Dermis blood vessel endothelial cell (primary cell): ENCODE results near the gene OR5D16. TPM values are rescaled to one million over a fixed set of nuclear protein-coding genes. Genes with fewer than 3 reads are reported as not detected.
"Not testable (repeated sequence)": the region's sequence is repeated elsewhere in the genome, so short reads cannot be mapped to it uniquely, and the experiment has no call there.

Experiments
- DNase-seq: peaks from one replicate; pipeline ENCODE4 v3.0.0; 2010
- total RNA-seq: library from RNA; depleted of rRNA; stranded (reverse); fragments of >200 nt; gene quantifications from 2 replicates; pipeline ENCODE4 v1.2.3, GENCODE V29; 2014

OR5D16 gene
- not detected in 2 replicates for total RNA-seq

- DNase-seq = no peak
Observed at GRCh38 chr11:55838452-55838851, at the start of gene OR5D16. OR5D16 (plus strand) TSS chr11:55838752; CDS start chr11:55838752, 0 bp downstream.

DNA sequence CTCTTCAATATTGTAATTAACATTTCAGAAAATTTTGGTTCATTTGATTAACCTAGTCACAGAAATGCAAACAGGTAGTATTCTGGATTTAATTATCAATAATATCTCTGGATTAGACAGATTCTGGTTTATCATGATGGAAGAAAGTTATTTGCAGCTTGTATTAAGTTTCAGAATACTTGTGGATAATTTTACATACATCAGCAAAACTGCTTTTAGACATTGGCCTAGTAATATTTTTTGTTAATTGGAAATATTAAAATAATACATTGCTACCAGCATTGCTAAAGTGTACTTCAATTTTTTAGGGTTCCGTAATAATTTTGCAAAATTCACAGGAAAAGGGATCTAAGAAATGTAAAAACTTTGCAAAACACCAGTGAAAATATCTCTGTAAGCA is 46.9 kb upstream of the OR5D16 start:
- no peak for DNase-seq

GRCh38 chr11:55793321-55793720 is 45.2 kb upstream of the OR5D16 start:
- DNase-seq = no peak

GRCh38 chr11:55795256-55795655 is 43.3 kb upstream of the OR5D16 start, which contains the start of gene OR5D14:
OR5D14 (plus strand) TSS chr11:55795556; CDS start chr11:55795556, 0 bp downstream.
- DNase-seq = no peak

GRCh38 chr11:55806248-55806647 is 32.3 kb upstream of the OR5D16 start:
- DNase-seq = no peak

DNA sequence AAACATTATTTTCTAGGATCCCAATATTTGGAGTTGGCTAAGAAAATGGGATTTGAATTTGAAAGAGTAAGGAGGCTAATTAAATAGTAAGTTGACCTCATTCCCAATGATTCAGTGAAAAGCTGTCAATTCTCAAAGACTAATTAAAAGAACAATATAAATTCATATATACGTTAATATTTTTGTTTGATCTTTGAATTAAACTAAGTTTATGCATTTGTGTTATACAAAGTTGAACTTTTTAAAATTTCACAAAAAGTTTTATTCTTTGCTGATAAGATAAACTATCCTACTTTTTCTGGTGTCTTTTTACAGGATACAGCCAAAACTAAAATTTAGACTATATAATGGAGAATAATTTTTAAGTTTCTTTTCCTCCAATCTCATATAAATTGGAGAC is 27.5 kb upstream of the OR5D16 start, which contains the start of gene OR5L1:
Gene OR5L1 (plus strand): TSS at position 301 of the 400 bp plus-strand sequence. CDS start 100 bp downstream, outside the sequence.
- DNase-seq = no peak

GRCh38 chr11:55819330-55819729 is 19.2 kb upstream of the OR5D16 start, which contains the start of gene OR5D18:
OR5D18 (plus strand) TSS chr11:55819630; CDS start chr11:55819630, 0 bp downstream.
- no peak for DNase-seq

GRCh38 chr11:55826919-55827318 is 11.6 kb upstream of the OR5D16 start, which contains the start of gene OR5L2:
OR5L2 (plus strand) TSS chr11:55827219; CDS start chr11:55827219, 0 bp downstream.
- no peak for DNase-seq

DNA sequence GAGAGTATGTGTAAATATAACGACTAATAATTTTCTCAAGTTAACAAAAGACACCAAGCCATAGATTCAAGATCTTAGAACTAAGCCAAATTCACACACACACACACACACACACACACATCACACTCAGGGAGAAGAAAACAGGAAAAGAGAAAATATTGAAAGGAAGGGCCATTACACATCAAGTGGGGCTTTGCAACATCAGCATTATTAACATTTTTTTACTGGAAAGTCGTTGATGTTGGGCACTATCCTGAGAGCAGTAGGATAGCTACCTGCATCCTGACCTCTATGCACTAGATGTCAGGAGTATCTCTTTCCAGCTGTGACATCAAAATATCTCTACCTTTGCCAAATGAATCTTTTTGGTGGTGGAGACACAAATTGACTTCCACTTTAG is 8.9 kb downstream of the OR5D16 start:
- DNase-seq = no peak

GRCh38 chr11:55849037-55849436 is 10.5 kb downstream of the OR5D16 start:
- no peak for DNase-seq

GRCh38 chr11:55852141-55852540 is 13.6 kb downstream of the OR5D16 start:
- no peak for DNase-seq

DNA sequence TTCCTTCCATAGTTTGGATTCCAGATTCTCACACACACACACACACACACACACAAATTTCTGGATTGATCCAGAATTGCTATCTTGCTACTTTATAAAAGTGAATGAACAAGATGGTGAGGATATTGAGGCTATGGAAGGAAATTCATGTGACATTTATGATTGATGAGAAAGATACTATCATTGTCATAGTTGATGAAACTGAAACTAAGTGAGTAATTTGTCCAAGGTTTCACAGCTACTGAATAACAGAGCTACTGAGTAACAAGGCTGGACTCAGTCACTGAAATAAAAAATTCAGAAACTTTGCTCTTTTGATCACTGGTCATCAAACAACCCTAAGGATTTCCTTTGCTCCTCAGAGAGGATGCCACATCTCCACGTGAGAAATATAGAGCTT is 16.2 kb downstream of the OR5D16 start:
- no peak for DNase-seq

- not testable (repeated sequence) for DNase-seq
Observed at GRCh38 chr11:55867354-55867753, 28.8 kb downstream of the OR5D16 start.

DNA sequence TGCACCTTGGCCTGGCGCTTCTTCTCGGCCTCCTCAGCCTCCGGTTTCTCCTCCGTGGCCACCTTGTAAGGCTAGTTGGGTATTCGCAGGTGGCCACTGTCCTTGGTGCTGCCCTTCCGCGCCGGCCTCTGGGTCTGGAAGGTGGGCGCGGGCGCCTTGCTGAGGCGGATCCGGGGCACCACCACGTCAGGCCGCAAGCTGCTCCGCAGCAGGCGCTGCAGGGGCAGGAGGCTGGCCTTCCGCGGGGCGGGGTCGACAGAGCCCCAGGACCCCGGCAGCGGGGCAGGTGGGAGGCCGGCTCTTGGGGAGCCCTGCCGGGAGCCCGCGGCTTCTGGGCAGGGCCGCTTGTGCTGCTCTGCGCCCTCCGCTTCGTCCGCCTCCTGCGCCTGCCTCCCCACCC is 34.2 kb downstream of the OR5D16 start:
- not testable (repeated sequence) for DNase-seq

DNA sequence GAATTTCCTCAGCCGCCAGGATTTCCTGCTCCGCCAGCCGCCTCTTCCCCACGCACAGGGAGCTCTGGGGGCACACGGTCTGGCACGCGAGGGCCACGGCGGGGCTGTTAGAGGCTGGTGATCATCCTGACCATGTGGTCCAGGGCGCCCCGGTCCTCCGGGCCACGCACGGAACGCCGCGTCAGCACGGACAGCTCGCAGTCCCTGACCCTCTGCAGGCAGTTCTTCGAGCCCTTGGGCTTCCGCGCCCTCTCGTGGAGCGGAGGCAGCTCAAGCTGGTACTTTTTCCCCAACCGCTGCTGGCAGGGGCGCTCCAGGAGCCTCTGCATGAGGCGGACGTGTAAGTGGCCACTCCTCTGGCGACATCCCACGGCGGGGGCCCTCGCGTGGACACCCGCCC is 34.6 kb downstream of the OR5D16 start:
- DNase-seq = not testable (repeated sequence)

GRCh38 chr11:55882997-55883396 is 44.4 kb downstream of the OR5D16 start, which contains the start of gene TRIM51:
TRIM51 (plus strand) TSS chr11:55883297; CDS start chr11:55885429, 2,132 bp downstream.
- DNase-seq = not testable (repeated sequence)

DNA sequence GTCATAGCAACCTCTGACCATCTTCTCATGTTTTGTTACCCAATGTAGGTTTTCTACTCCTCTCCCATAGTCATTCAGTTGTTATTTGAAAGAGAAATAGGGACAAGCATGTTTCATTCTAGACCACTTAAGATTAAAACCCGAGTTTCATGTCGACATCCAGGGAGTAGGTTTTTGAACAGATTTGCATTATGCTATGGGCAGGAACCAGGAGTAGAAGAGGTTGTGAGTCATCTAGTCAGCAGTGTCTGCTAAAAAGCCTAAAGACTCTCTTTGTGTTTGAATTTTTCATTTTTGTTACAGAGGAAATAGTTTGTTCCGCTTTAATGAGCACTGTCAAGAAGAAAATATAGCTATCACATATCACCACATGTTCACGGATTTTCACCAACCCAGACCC is 46.4 kb downstream of the OR5D16 start:
- not testable (repeated sequence) for DNase-seq

GRCh38 chr11:55885481-55885880 is 46.9 kb downstream of the OR5D16 start:
- not testable (repeated sequence) for DNase-seq

Other genes with a start within 250 kb of the OR5D16 start
- not detected in 2 replicates for gene OR4C11, start 231.1 kb upstream of the OR5D16 start, total RNA-seq
- gene OR4P4, start 203.6 kb upstream of the OR5D16 start, total RNA-seq = not detected in 2 replicates
- gene OR4S2, start 190.4 kb upstream of the OR5D16 start, total RNA-seq = not detected in 2 replicates
- not detected in 2 replicates for gene OR4C6, start 176.6 kb upstream of the OR5D16 start, total RNA-seq
- not detected in 2 replicates for gene OR5D13, start 65.3 kb upstream of the OR5D16 start, total RNA-seq
- gene OR5D14, start 43.2 kb upstream of the OR5D16 start, total RNA-seq = not detected in 2 replicates
- gene OR5L1, start 27.4 kb upstream of the OR5D16 start, total RNA-seq = not detected in 2 replicates
- gene OR5D18, start 19.1 kb upstream of the OR5D16 start, total RNA-seq = not detected in 2 replicates
- not detected in 2 replicates for gene OR5L2, start 11.5 kb upstream of the OR5D16 start, total RNA-seq
- not detected in 2 replicates for gene TRIM51, start 44.5 kb downstream of the OR5D16 start, total RNA-seq
- not detected in 2 replicates for gene OR5W2, start 75.8 kb downstream of the OR5D16 start, total RNA-seq
- gene OR5I1, start 97.6 kb downstream of the OR5D16 start, total RNA-seq = not detected in 2 replicates
- not detected in 2 replicates for gene OR10AG1, start 131.2 kb downstream of the OR5D16 start, total RNA-seq
- not detected in 2 replicates for gene OR5F1, start 155.9 kb downstream of the OR5D16 start, total RNA-seq
- not detected in 2 replicates for gene OR5AS1, start 188.9 kb downstream of the OR5D16 start, total RNA-seq